Stimulated activated CD4-positive, alpha-beta T cell treated with anti-CD3 and anti-CD28 coated beads, Interleukin-1b, Interleukin-23, amount 100 ng/mL, for 4 hours (primary cell): ENCODE results near the gene SPDL1.
"Not testable (repeated sequence)": the region's sequence is repeated elsewhere in the genome, so short reads cannot be mapped to it uniquely, and the experiment has no call there.

Experiments used
- DNase-seq, 2 donors: peaks; one replicate each; pipeline ENCODE4 v3.0.0-alpha.2; 2020; ENCODE audit warnings: low read depth in 2 of 2

The SPDL1 gene

GRCh38 chr5:169571355-169571754, 12.2 kb upstream of the SPDL1 start:
- no peak for DNase-seq

GRCh38 chr5:169574134-169574646, 9.4 kb upstream of the SPDL1 start:
- DNase-seq = no peak

- DNase-seq = no peak
Measured at GRCh38 chr5:169576181-169576598, 7.4 kb upstream of the SPDL1 start.

- no peak for DNase-seq
Measured at GRCh38 chr5:169577951-169578350, 5.6 kb upstream of the SPDL1 start.

GRCh38 chr5:169580964-169581363, 2.6 kb upstream of the SPDL1 start:
- no peak for DNase-seq

- DNase-seq = peak; percentile 39 to 45
Measured at GRCh38 chr5:169581580-169582227, 1.9 kb upstream of the SPDL1 start.

GRCh38 chr5:169583101-169583423, 511 bp upstream of the SPDL1 start:
- no peak for DNase-seq

- DNase-seq = no peak
Measured at GRCh38 chr5:169584998-169585451, 1.5 kb downstream of the SPDL1 start.

- no peak for DNase-seq
Measured at GRCh38 chr5:169590602-169591001, 7.0 kb downstream of the SPDL1 start.

GRCh38 chr5:169591636-169592035, 8.1 kb downstream of the SPDL1 start:
- DNase-seq = no peak

- no peak for DNase-seq
Measured at GRCh38 chr5:169592937-169593650, 9.5 kb downstream of the SPDL1 start.

GRCh38 chr5:169595172-169595820, 11.7 kb downstream of the SPDL1 start:
- no peak for DNase-seq

GRCh38 chr5:169599451-169599850, 15.9 kb downstream of the SPDL1 start:
- DNase-seq = no peak

- DNase-seq = no peak
Measured at GRCh38 chr5:169602535-169602934, 19.0 kb downstream of the SPDL1 start.

- no peak for DNase-seq
Measured at GRCh38 chr5:169606279-169606678, 22.7 kb downstream of the SPDL1 start.

GRCh38 chr5:169607882-169608281, 24.3 kb downstream of the SPDL1 start:
- no peak for DNase-seq

GRCh38 chr5:169609716-169610115, 26.1 kb downstream of the SPDL1 start:
- no peak for DNase-seq

GRCh38 chr5:169610606-169611005, 27.0 kb downstream of the SPDL1 start:
- DNase-seq = no peak

- DNase-seq = no peak
Measured at GRCh38 chr5:169615561-169615960, 32.0 kb downstream of the SPDL1 start.

- not testable (repeated sequence) for DNase-seq
Measured at GRCh38 chr5:169624307-169624706, 40.7 kb downstream of the SPDL1 start.

GRCh38 chr5:169626779-169627178, 43.2 kb downstream of the SPDL1 start:
- DNase-seq = no peak

- no peak for DNase-seq
Measured at GRCh38 chr5:169627551-169627950, 44.0 kb downstream of the SPDL1 start.

- no peak for DNase-seq
Measured at GRCh38 chr5:169628892-169629291, 45.3 kb downstream of the SPDL1 start.
